Upper lobe of right lung (tissue), 1 donor: Measurements from ENCODE around the gene LARP6. TPM values are rescaled to one million over a fixed set of nuclear protein-coding genes. Genes with fewer than 3 reads are reported as not detected.

Experiments used
- ATAC-seq: fragments of 200-7000 bp; cut with Tn5 transposase; one replicate; pipeline ENCODE4 v1.9.1; 2020; ENCODE audit warnings: mild to moderate bottlenecking, moderate library complexity
- DNase-seq: peaks from one replicate; pipeline ENCODE4 v3.0.0-alpha.2; 2020
- H3K27ac ChIP-seq: fragments of 200-600 bp; one replicate; pipeline ENCODE4 v1.8.0; 2022
- H3K27me3 ChIP-seq: fragments of 200-600 bp; one replicate; pipeline ENCODE4 v1.8.0; 2022; ENCODE audit warnings: mild to moderate bottlenecking
- H3K36me3 ChIP-seq: fragments of 200-600 bp; one replicate; pipeline ENCODE4 v1.8.0; 2022
- H3K4me1 ChIP-seq: fragments of 200-600 bp; one replicate; pipeline ENCODE4 v1.8.0; 2022
- H3K4me3 ChIP-seq: fragments of 200-600 bp; one replicate; pipeline ENCODE4 v1.8.0; 2022; ENCODE audit warnings: mild to moderate bottlenecking
- H3K9me3 ChIP-seq: fragments of 200-600 bp; one replicate; pipeline ENCODE4 v1.8.0; 2022
- intact Hi-C: fragments of 100-400 bp; cut with DNase I; formaldehyde crosslinking; loops from one replicate; pipeline ENCODE4 v1.11.0; 2022
- total RNA-seq: library from RNA; stranded (reverse); fragmentation: NEBNext Ultra II Directional; extraction: Animal tissue kit (Norgen Biotek cat#: 25700); gene quantifications from one replicate; pipeline ENCODE4 v1.2.1, GENCODE V29; 2021
- TF ChIP-seq, protein P1 (sequence below): fragments of 200-600 bp; IDR thresholded peaks from one replicate; pipeline ENCODE4 v1.8.0; 2022; ENCODE audit warnings: antibody characterized with exemption
- donor health status: DM: no; HTN: yes; CAD: no; lungs with severe emphysema.

LARP6 gene
- total RNA-seq, 1 donor from 2014 or later, result 6.2 TPM

GRCh38 chr15:70882361-70882760 is 28.4 kb upstream of the LARP6 start:
- Histone ChIP-seq H3K36me3 (no peaks in the 10 kb centered on the region), H3K27me3 (no peaks in the 10 kb centered on the region), H3K4me3 (no peak overlapping the region), H3K4me1 (no peaks in the 10 kb centered on the region), H3K27ac (no peak overlapping the region), H3K9me3 (no peaks in the 10 kb centered on the region)
- TF ChIP-seq, protein P1, sequence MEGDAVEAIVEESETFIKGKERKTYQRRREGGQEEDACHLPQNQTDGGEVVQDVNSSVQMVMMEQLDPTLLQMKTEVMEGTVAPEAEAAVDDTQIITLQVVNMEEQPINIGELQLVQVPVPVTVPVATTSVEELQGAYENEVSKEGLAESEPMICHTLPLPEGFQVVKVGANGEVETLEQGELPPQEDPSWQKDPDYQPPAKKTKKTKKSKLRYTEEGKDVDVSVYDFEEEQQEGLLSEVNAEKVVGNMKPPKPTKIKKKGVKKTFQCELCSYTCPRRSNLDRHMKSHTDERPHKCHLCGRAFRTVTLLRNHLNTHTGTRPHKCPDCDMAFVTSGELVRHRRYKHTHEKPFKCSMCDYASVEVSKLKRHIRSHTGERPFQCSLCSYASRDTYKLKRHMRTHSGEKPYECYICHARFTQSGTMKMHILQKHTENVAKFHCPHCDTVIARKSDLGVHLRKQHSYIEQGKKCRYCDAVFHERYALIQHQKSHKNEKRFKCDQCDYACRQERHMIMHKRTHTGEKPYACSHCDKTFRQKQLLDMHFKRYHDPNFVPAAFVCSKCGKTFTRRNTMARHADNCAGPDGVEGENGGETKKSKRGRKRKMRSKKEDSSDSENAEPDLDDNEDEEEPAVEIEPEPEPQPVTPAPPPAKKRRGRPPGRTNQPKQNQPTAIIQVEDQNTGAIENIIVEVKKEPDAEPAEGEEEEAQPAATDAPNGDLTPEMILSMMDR, result no peak
- no peak for DNase-seq
- intact Hi-C loops, result no loop called here
- ATAC-seq, result peak; percentile 62

- no peaks in the 10 kb centered on the region for H3K9me3 ChIP-seq
- no peaks in the 10 kb centered on the region for H3K36me3 ChIP-seq
- no peak for ATAC-seq
- no peaks in the 10 kb centered on the region for H3K27me3 ChIP-seq
- intact Hi-C loops, result no loop called here
- H3K4me3 ChIP-seq, result no peak overlapping the region
- TF ChIP-seq, protein P1, result no peak
- DNase-seq, result no peak
- no peak overlapping the region for H3K27ac ChIP-seq
- H3K4me1 ChIP-seq, result no peaks in the 10 kb centered on the region
Observed at GRCh38 chr15:70880781-70881180, 26.8 kb upstream of the LARP6 start.

- H3K9me3 ChIP-seq, result no peaks in the 10 kb centered on the region
- intact Hi-C loops, result no loop called here
- no peaks in the 10 kb centered on the region for H3K27me3 ChIP-seq
- H3K4me1 ChIP-seq, result no peaks in the 10 kb centered on the region
- ATAC-seq (no peak), DNase-seq (no peak)
- H3K27ac ChIP-seq, result no peak overlapping the region
- no peak overlapping the region for H3K4me3 ChIP-seq
- no peaks in the 10 kb centered on the region for H3K36me3 ChIP-seq
- TF ChIP-seq, protein P1, result no peak
Observed at GRCh38 chr15:70879401-70879800, 25.4 kb upstream of the LARP6 start.

GRCh38 chr15:70876683-70877082 is 22.7 kb upstream of the LARP6 start:
- Histone ChIP-seq H3K27ac (no peak overlapping the region), H3K36me3 (no peaks in the 10 kb centered on the region), H3K4me1 (no peaks in the 10 kb centered on the region), H3K9me3 (no peaks in the 10 kb centered on the region), H3K27me3 (no peaks in the 10 kb centered on the region), H3K4me3 (no peak overlapping the region)
- intact Hi-C loops, result no loop called here
- no peak for ATAC-seq
- no peak for DNase-seq
- TF ChIP-seq, protein P1, result no peak

DNA sequence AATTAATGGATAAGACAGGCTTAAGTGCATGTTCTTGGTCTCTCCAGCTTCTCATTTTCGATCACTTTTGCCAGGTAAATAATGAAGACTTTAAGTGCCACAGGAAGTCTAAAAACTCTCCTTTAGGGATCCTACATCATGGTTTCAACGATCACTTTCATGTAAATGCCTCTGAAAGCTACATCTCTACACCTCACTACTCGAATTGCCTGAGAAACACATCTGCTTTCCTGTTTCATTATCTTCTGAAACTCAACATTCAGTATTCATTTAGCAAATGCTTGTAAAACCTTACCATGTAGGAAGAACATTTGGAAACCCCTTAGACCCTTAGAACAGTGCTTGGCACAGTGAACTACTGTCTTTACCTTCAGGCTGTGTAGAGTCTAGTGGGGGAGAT is 22.1 kb upstream of the LARP6 start:
- Histone ChIP-seq H3K9me3 (no peaks in the 10 kb centered on the region), H3K36me3 (no peaks in the 10 kb centered on the region), H3K4me3 (no peak overlapping the region), H3K27ac (no peak overlapping the region), H3K27me3 (no peaks in the 10 kb centered on the region), H3K4me1 (no peaks in the 10 kb centered on the region)
- no peak for ATAC-seq
- intact Hi-C loops, result no loop called here
- TF ChIP-seq, protein P1, result no peak
- no peak for DNase-seq
